T-helper 17 cell (primary cell): ENCODE results near the gene SLC22A4. TPM values are rescaled to one million over a fixed set of nuclear protein-coding genes. Genes with fewer than 3 reads are reported as not detected.

Experiments
- ATAC-seq: fragments of 150-1000 bp; cut with Tn5 transposase; 2 replicates; pipeline ENCODE4 v1.10.0; 2021; ENCODE audit warnings: mild to moderate bottlenecking, moderate library complexity
- DNase-seq, 3 donors: peaks; one replicate each; pipeline versions ENCODE4 v3.0.0 to v3.0.0-alpha.2; 2020 to 2021
- H3K9me3 ChIP-seq: one replicate; pipeline ENCODE4 v1.7.0; 2013; ENCODE audit warnings: low read length, mild to moderate bottlenecking; ENCODE audit not compliant: control insufficient read depth, poor library complexity, severe bottlenecking
- H3K27ac Mint-ChIP-seq: one replicate; pipeline ENCODE4 v1.8.0; 2022; ENCODE audit warnings: mild to moderate bottlenecking, moderate library complexity, mixed read lengths
- H3K27me3 Mint-ChIP-seq: one replicate; pipeline ENCODE4 v1.8.0; 2022; ENCODE audit warnings: mixed read lengths
- H3K36me3 Mint-ChIP-seq: one replicate; pipeline ENCODE4 v1.8.0; 2022; ENCODE audit warnings: low read depth, mixed read lengths
- H3K4me1 Mint-ChIP-seq: one replicate; pipeline ENCODE4 v1.8.0; 2022; ENCODE audit warnings: mild to moderate bottlenecking, mixed read lengths
- H3K4me3 Mint-ChIP-seq: one replicate; pipeline ENCODE4 v1.8.0; 2022; ENCODE audit warnings: mild to moderate bottlenecking, moderate library complexity, mixed read lengths
- total RNA-seq, 4 donors: library from RNA in 2 of 4; stranded (reverse) in 2 of 4; gene quantifications; one replicate each; pipeline ENCODE4 v1.2.3 and lab custom pipeline; 2022 to 2026

Gene SLC22A4
- total RNA-seq, 2 donors from 2014 or later, result 0.70 TPM; not detected in 1

GRCh38 chr5:132295505-132296411 is 1.6 kb downstream of the SLC22A4 start:
- no peaks in the 10 kb centered on the region for H3K9me3 ChIP-seq
- peak overlapping the region; percentile 94 for H3K4me3 Mint-ChIP-seq
- H3K27ac Mint-ChIP-seq, result no peak overlapping the region
- DNase-seq, result no peak
- peaks cover 16% of the 10 kb centered on the region for H3K4me1 Mint-ChIP-seq
- ATAC-seq, result no peak
- no peaks in the 10 kb centered on the region for H3K36me3 Mint-ChIP-seq
- peaks cover 12% of the 10 kb centered on the region for H3K27me3 Mint-ChIP-seq

GRCh38 chr5:132296412-132297016 is 2.3 kb downstream of the SLC22A4 start:
- Mint-ChIP-seq H3K27ac (no peak overlapping the region), H3K4me3 (no peak overlapping the region), H3K36me3 (no peaks in the 10 kb centered on the region), H3K27me3 (peaks cover 12% of the 10 kb centered on the region), H3K4me1 (peaks cover 16% of the 10 kb centered on the region)
- H3K9me3 ChIP-seq, result no peaks in the 10 kb centered on the region
- no peak for DNase-seq
- no peak for ATAC-seq

- no peaks in the 10 kb centered on the region for H3K36me3 Mint-ChIP-seq
- H3K27ac Mint-ChIP-seq, result no peak overlapping the region
- DNase-seq (no peak), ATAC-seq (no peak)
- H3K9me3 ChIP-seq, result no peaks in the 10 kb centered on the region
- H3K4me3 Mint-ChIP-seq, result no peak overlapping the region
- peaks cover 12% of the 10 kb centered on the region for H3K27me3 Mint-ChIP-seq
- peaks cover 16% of the 10 kb centered on the region for H3K4me1 Mint-ChIP-seq
These were observed 3.2 kb downstream of the SLC22A4 start for GRCh38 chr5:132297211-132297940.

- H3K27ac Mint-ChIP-seq, result no peak overlapping the region
- peaks cover 16% of the 10 kb centered on the region for H3K4me1 Mint-ChIP-seq
- no peak for ATAC-seq
- H3K27me3 Mint-ChIP-seq, result peaks cover 12% of the 10 kb centered on the region
- no peak for DNase-seq
- H3K9me3 ChIP-seq, result no peaks in the 10 kb centered on the region
- no peak overlapping the region for H3K4me3 Mint-ChIP-seq
- no peaks in the 10 kb centered on the region for H3K36me3 Mint-ChIP-seq
These were observed 4.4 kb downstream of the SLC22A4 start for GRCh38 chr5:132298298-132299212.

- Mint-ChIP-seq H3K27ac (no peak overlapping the region), H3K36me3 (no peaks in the 10 kb centered on the region), H3K4me3 (no peak overlapping the region), H3K27me3 (peaks cover 12% of the 10 kb centered on the region), H3K4me1 (peaks cover 11% of the 10 kb centered on the region)
- H3K9me3 ChIP-seq, result no peaks in the 10 kb centered on the region
- ATAC-seq, result no peak
- DNase-seq, result no peak
These were observed 5.7 kb downstream of the SLC22A4 start for GRCh38 chr5:132299917-132300316.

GRCh38 chr5:132300577-132301343 is 6.6 kb downstream of the SLC22A4 start:
- Mint-ChIP-seq H3K27ac (no peak overlapping the region), H3K36me3 (no peaks in the 10 kb centered on the region), H3K4me3 (no peak overlapping the region), H3K27me3 (peaks cover 10% of the 10 kb centered on the region), H3K4me1 (peaks cover 4% of the 10 kb centered on the region)
- no peak for ATAC-seq
- no peaks in the 10 kb centered on the region for H3K9me3 ChIP-seq
- no peak for DNase-seq

- H3K9me3 ChIP-seq, result no peaks in the 10 kb centered on the region
- DNase-seq (no peak), ATAC-seq (no peak)
- H3K36me3 Mint-ChIP-seq, result no peaks in the 10 kb centered on the region
- peaks cover 4% of the 10 kb centered on the region for H3K4me1 Mint-ChIP-seq
- H3K27ac Mint-ChIP-seq, result no peak overlapping the region
- peaks cover 4% of the 10 kb centered on the region for H3K27me3 Mint-ChIP-seq
- no peak overlapping the region for H3K4me3 Mint-ChIP-seq
These were observed 7.4 kb downstream of the SLC22A4 start for GRCh38 chr5:132301344-132302271.

- ATAC-seq (no peak), DNase-seq (no peak)
- Mint-ChIP-seq H3K36me3 (no peaks in the 10 kb centered on the region), H3K4me1 (peaks cover 4% of the 10 kb centered on the region), H3K4me3 (no peak overlapping the region), H3K27me3 (peaks cover 4% of the 10 kb centered on the region), H3K27ac (no peak overlapping the region)
- H3K9me3 ChIP-seq, result no peaks in the 10 kb centered on the region
These were observed 8.2 kb downstream of the SLC22A4 start for GRCh38 chr5:132302413-132302812.

- Mint-ChIP-seq H3K27ac (no peak overlapping the region), H3K4me3 (no peak overlapping the region), H3K36me3 (no peaks in the 10 kb centered on the region), H3K4me1 (peaks cover 2% of the 10 kb centered on the region), H3K27me3 (peaks cover 4% of the 10 kb centered on the region)
- no peak for ATAC-seq
- DNase-seq, result no peak
- no peaks in the 10 kb centered on the region for H3K9me3 ChIP-seq
These were observed 9.4 kb downstream of the SLC22A4 start for GRCh38 chr5:132303589-132303988.

- H3K27me3 Mint-ChIP-seq, result peaks cover 4% of the 10 kb centered on the region
- no peak for DNase-seq
- H3K36me3 Mint-ChIP-seq, result no peaks in the 10 kb centered on the region
- no peaks in the 10 kb centered on the region for H3K9me3 ChIP-seq
- H3K27ac Mint-ChIP-seq, result no peak overlapping the region
- no peaks in the 10 kb centered on the region for H3K4me1 Mint-ChIP-seq
- no peak for ATAC-seq
- no peak overlapping the region for H3K4me3 Mint-ChIP-seq
These were observed 11.2 kb downstream of the SLC22A4 start for GRCh38 chr5:132305420-132305819.

- H3K9me3 ChIP-seq, result no peaks in the 10 kb centered on the region
- Mint-ChIP-seq H3K4me3 (no peak overlapping the region), H3K27me3 (no peaks in the 10 kb centered on the region), H3K36me3 (no peaks in the 10 kb centered on the region), H3K27ac (no peak overlapping the region), H3K4me1 (peaks cover 2% of the 10 kb centered on the region)
- ATAC-seq (no peak), DNase-seq (no peak)
These were observed 14.5 kb downstream of the SLC22A4 start for GRCh38 chr5:132308701-132309100.
